ENCODE measurements around the gene BEND5. TPM values are rescaled to one million over a fixed set of nuclear protein-coding genes. Genes with fewer than 3 reads are reported as not detected.

BEND5 gene
- total and polyA plus RNA-seq, 2 of the 8 experiments (the other 6 are each of a cell fraction or from before 2014, with no cell fraction given): 3.8 to 7.5 TPM

DNA sequence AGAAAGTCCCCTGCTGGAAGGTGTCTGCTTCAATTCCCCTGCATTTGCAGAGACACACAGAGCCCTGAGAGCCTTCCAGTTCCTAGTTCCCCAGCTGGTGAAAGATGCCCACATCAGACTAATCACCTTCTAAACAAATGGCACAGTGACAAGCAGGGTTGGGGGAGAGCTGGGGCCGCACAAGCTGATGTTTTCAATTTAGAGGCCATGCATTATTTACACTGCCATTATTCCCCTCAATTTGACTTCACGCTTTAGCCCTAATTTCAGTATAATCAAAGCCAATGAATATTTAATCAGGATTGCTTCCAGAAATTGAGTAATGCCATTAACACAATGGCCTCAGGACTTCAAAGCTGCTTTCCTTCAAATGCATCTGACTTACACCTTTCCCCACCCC lies 81.5 kb downstream of the BEND5 start:
- H2BK20ac ChIP-seq (ENCODE audit: low read length): no peak overlapping the region
- H3K4me1 ChIP-seq (replicated peaks in 1 of 4; ENCODE audit: control insufficient read depth in 3 of 4, insufficient read depth in 4 of 4, low read length in 3 of 4): no peaks in the 10 kb centered on the region
- H3K27ac ChIP-seq (ENCODE audit: low read depth, low read length): no peak overlapping the region

More for the DNA sequence above, 81.5 kb downstream of the BEND5 start:
- Histone ChIP-seq H4K5ac (ENCODE audit: insufficient read length, low read depth, low read length) (no peak overlapping the region), H3K18ac (ENCODE audit: extremely low read depth, low read length) (no peak overlapping the region), H2BK5ac (ENCODE audit: low read depth, low read length) (no peak overlapping the region), H3K9me3 (ENCODE audit: insufficient read depth in 2 of 2, low read depth in 1 of 2, low read length in 1 of 2) (no peaks in the 10 kb centered on the region), H2BK12ac (ENCODE audit: low read depth, low read length) (no peak overlapping the region), H3K4me3 (ENCODE audit: extremely low read depth in 1 of 4, insufficient read depth in 2 of 4, low read depth in 3 of 4, low read length in 4 of 4) (no peak overlapping the region), H3K56ac (replicated peaks; ENCODE audit: insufficient read length, low read depth, low read length) (no peak overlapping the region), H2AK5ac (ENCODE audit: low read depth, low read length) (no peak overlapping the region), H3K23me2 (ENCODE audit: low read depth, low read length) (no peaks in the 10 kb centered on the region), H3K9ac (replicated peaks in 1 of 4; ENCODE audit: extremely low read depth in 1 of 4, low read depth in 3 of 4, low read length in 3 of 4) (no peak overlapping the region), H3K79me1 (ENCODE audit: low read depth, low read length) (no peaks in the 10 kb centered on the region), H4K8ac (ENCODE audit: extremely low read depth, insufficient read depth, low read length) (no peak overlapping the region), H2BK120ac (replicated peaks; ENCODE audit: low read depth, low read length) (no peak overlapping the region), H3K79me2 (ENCODE audit: control insufficient read depth in 1 of 2, insufficient read depth in 2 of 2, low read length in 2 of 2) (no peaks in the 10 kb centered on the region), H2BK15ac (ENCODE audit: low read length) (no peak overlapping the region), H3K4me2 (ENCODE audit: insufficient read depth in 1 of 2, low read depth in 2 of 2, low read length in 2 of 2) (no peak overlapping the region), H4K91ac (replicated peaks; ENCODE audit: insufficient read length, low read length) (no peak overlapping the region), H3K4ac (replicated peaks; ENCODE audit: insufficient read length, low read depth, low read length) (no peak overlapping the region), H3K36me3 (ENCODE audit: control insufficient read depth in 2 of 4, insufficient read depth in 4 of 4, low read length in 3 of 4) (no peaks in the 10 kb centered on the region), H3K23ac (ENCODE audit: insufficient read length) (no peak overlapping the region), H2AFZ (ENCODE audit: low read length) (no peak overlapping the region), H3K27me3 (replicated peaks in 1 of 4; ENCODE audit: control insufficient read depth in 3 of 4, extremely low read depth in 1 of 4, insufficient read depth in 3 of 4, low read length in 3 of 4) (no peaks in the 10 kb centered on the region), H4K20me1 (replicated peaks in 1 of 2; ENCODE audit: control insufficient read depth in 1 of 2, insufficient read depth in 2 of 2, low read length in 2 of 2) (no peaks in the 10 kb centered on the region), H3K14ac (ENCODE audit: insufficient read length) (no peak overlapping the region)
- WGBS, 2 experiments (ENCODE audit: extremely low coverage in 1 of 2, insufficient coverage in 1 of 2, insufficient read length in 1 of 2, insufficient replicate concordance in 2 of 2, low coverage in 1 of 2, low lambda C conversion rate in 2 of 2, missing lambda C conversion rate in 1 of 2): 88% methylated on average over 2 of the region's 2 CpGs; no CpG with 5 or more reads in 1 of the 2 experiments
- DNase-seq (ENCODE audit: low read depth in 1 of 2, low spot score in 2 of 2): no peak
- ChIA-PET CTCF (ENCODE audit: partially characterized antibody) (interaction anchor here (0.9 to 11.4 kb wide), 8 partner anchors 10 to 197 kb away, joined by 3 to 203 read pairs (median 34); no protein-coding TSS in a partner anchor), POLR2A (ENCODE audit: partially characterized antibody) (no interaction called here)
- no peak for TF ChIP-seq TAF1 (IDR thresholded peaks at IDR 0.05; ENCODE audit: low read depth, low read length)
- no peak for TF ChIP-seq POLR2AphosphoS5 (IDR thresholded peaks at IDR 0.05; ENCODE audit: low read depth, low read length)
- FAIRE-seq: no peak

Data from H1 (cell line).